AG10803 (cell line): ENCODE results near the gene WNT6.

Experiments
- DNase-seq: peaks from one replicate; pipeline ENCODE4 v3.0.0; 2010; ENCODE audit warnings: low read depth
- H3K4me3 ChIP-seq: 2 replicates; pipeline ENCODE4 v1.5.1; 2011; ENCODE audit warnings: mild to moderate bottlenecking, low read length, control low read depth
- TF ChIP-seq, protein P1 (sequence below): conservative IDR thresholded peaks from 2 replicates; pipeline ENCODE4 v1.5.1; 2011; ENCODE audit warnings: mild to moderate bottlenecking, low read length, control low read depth, inconsistent platforms

WNT6 gene

DNA sequence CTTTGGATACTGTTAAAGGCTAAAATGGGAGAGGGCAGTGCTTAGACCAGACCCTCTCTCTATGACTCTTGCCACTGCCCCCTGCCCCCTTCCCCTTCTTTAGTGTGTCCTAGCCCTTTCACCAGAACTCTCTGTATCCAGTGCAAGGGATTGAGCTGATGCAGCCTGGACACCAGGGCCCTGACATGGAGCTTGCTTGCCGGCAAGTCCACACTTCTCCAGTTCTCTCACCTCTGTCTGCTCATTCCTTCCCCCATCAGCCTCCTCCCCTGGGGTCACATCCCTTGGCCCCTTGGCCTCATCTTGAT, 1.5 kb upstream of the WNT6 start:
- DNase-seq: no peak
- TF ChIP-seq, protein P1, sequence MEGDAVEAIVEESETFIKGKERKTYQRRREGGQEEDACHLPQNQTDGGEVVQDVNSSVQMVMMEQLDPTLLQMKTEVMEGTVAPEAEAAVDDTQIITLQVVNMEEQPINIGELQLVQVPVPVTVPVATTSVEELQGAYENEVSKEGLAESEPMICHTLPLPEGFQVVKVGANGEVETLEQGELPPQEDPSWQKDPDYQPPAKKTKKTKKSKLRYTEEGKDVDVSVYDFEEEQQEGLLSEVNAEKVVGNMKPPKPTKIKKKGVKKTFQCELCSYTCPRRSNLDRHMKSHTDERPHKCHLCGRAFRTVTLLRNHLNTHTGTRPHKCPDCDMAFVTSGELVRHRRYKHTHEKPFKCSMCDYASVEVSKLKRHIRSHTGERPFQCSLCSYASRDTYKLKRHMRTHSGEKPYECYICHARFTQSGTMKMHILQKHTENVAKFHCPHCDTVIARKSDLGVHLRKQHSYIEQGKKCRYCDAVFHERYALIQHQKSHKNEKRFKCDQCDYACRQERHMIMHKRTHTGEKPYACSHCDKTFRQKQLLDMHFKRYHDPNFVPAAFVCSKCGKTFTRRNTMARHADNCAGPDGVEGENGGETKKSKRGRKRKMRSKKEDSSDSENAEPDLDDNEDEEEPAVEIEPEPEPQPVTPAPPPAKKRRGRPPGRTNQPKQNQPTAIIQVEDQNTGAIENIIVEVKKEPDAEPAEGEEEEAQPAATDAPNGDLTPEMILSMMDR: no peak
- H3K4me3 ChIP-seq: no peak overlapping the region

DNA sequence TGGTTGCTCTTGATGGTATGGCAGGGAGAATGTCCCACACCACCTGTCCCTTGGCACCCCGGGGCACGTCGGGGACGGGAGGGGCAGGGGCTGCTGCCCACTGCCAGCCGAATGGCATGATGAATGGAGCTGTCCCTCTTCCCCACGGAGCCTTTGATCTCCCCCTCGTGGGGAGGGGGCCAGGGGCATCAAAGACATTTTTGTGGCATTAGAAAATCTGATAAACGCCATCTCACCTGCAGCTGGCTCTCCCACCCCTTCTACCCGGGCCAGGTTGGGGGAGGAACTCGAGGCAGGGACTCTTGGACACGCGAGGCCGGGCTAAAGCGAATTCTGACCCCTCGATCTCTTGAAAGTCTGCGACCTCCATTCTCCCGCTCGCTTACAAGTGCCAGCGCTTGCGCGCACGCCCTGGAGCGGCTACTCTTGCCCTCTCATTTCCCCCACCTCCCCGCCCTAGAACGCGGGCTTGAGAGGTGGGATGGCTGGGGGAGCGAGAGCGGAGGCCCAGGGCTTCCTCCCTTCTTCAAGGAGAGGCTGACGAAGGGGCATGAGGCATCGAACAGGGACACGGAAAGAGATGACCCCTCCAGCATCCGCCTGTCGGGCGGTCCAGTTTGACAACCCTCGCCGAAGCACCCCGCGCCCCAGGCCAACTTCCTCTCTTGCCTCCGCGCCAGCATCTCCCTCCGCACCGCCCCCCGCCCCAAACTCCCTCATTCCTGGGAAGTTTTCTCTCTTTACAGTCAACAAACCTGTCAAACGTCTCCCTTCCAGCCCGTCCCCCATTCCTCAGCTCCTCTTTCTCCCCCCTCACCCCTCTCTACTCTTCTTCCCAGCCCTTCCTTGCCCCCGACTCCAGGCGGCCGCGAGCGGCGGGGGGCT, 692 bp upstream of the WNT6 start:
- H3K4me3 ChIP-seq: no peak overlapping the region
- DNase-seq: no peak
- TF ChIP-seq, protein P1: no peak

DNA sequence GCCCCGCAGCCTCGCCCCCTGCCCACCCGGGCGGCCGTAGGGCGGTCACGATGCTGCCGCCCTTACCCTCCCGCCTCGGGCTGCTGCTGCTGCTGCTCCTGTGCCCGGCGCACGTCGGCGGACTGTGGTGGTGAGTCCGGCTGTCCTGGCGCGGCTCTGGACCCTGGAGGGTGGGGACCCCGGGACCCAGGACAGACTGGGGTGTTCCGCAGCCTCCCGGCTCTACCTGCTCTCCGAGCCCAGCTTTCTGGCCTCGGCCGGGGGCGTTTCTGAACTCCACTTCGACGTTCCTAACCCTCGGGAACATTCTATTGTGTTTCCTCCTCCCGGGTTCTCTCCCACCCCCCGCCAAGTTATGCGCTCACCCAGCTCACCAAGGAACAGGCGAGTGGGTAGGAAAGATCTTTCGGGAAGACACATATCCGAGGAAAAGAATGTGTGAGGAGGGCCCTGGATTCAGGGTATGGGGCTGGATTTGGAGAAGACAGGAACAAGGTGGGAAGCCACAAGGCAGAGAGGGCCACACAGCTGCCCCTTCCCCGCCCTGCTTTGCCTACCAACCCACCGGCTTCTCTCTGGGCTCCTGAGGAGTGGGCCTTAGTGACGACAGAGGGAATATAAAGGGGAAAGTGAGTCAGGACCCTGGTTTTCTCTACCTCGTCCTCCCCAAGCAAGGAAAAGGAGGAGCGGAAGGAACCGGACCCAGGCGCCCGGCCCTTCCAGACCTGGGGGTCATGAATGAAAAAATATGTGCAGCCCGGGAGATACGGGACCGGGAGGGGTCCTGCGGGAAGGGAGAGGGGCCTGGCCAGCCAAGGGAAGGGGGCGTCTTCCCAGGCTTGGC, 605 bp downstream of the WNT6 start:
- no peak overlapping the region for H3K4me3 ChIP-seq
- TF ChIP-seq, protein P1: no peak
- no peak for DNase-seq

DNA sequence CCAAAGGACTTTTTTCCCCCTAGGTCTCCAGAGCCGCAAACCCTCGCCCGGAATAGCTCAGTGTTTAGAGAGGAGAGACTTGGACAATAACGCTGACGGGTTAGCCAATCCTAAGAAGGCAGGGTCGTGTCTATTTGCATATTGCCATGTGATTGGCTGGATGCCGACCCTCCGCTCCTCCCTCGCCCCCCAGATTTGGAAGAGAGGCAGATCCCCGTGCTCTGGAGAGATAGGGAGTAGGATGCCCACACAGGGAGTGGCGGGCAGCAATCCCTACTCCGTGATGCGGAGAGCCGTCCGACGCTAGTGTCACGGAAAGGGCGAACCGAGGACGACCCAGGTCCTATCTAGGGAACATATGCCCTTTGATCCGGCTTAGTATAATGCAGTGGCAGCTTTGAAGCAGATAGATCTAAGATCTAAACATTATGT, 1.4 kb downstream of the WNT6 start:
- DNase-seq: peak; percentile 17
- TF ChIP-seq, protein P1: no peak
- H3K4me3 ChIP-seq: no peak overlapping the region

DNA sequence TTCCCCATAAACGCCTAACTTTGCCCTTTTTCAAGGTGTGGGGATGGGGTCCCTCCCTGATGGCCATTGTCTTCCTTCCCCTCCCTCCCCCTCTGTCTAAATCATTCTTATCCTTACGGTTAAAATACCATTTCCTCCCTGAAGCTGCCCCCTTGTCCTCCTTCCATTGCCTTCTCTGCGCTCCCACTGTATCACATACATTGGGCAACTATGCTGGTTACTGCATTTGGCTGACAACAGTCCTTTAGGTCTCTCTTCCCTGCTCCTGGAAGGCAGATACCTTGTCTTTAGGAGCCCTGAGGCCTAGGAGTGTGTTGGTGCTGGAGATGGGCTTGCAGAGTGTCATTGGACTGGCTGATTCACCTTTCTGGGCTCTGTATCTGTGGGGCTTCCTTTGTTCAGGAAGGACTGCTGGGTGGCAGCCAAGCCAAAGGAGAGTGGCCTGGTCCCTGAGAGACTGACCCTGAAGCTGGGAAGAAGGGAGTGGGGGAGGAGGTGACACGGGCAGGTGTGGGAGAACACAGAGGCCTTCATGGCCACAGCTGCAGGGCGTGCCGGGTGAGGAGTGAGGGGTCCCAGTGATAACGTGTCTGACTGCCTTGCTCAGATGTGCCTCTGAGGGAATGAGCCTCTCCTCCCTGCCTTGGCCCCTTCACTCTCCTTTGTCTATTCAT, 2.2 kb downstream of the WNT6 start:
- no peak for DNase-seq
- no peak overlapping the region for H3K4me3 ChIP-seq
- TF ChIP-seq, protein P1: no peak

DNA sequence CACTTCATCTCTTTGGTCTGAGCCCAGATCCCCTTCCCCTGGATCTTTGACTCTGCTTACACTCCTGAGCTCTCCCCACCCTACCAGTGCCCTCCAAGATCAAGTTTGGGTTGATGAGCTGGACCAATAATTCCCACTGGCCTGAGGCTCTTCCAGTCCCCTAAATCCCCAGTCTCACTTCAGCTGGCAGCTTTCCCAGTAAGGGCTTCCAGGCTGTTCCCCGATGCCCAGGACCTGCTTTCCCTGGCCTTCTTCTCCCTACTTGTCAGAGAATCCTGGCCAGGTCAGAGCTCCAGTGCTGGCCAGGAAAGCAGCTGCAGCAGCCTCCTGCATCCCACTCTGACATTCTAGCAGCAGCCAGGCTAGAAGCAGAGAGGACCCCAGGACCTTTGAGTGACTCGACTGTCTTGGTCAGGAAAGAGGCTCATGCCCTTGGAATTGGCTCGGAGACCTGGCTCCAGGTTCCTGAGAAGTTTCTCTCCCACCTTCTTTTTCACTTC, 3.5 kb downstream of the WNT6 start:
- TF ChIP-seq, protein P1: no peak
- no peak for DNase-seq
- no peak overlapping the region for H3K4me3 ChIP-seq
